Fibroblast of skin of scalp (primary cell): ENCODE results near the gene LYRM4.

ENCODE experiments used
- DNase-seq: peaks from one replicate; pipeline ENCODE4 v3.0.0-alpha.2; 2013

The LYRM4 gene

DNA sequence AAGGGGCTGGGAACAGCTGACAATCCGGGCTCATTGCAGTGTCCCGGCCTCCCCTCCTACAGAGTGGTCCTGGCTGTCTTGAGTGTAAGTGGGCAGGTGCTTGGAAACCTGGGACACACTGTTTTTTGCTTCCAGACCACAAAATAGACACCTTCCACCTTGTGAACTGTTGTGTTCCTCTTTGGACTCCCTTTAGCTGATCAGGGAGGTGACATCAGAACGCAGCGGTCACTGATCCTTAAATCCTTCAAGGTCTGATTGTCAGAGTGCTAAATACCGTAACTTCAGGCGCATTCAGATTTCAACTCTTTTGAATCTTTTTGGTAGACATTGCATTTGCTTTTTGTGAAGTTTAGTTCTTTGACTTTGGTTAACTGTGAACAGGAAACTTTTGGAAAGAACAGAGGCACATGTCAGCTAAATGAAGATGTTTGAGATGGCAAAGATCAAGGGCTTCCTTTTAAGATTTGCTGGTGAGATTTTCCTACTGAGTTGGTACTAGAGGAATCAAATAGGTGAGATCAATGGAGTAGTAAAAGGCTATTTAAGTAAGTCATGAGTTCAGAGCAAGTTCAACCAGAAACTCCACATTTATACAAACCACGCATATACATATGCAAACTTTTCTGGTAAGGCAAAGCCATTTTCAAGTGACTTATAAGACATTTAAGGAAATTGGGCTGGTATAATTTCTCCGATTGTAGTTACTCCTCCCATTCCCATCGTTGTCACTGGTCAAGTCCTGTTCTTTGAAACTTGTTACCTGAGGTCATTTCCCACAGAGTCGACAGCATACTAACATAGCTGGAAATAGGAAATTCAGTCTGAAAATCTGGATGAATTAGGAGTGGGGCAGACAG is 169.3 kb downstream of the LYRM4 start:
- no peak for DNase-seq

DNA sequence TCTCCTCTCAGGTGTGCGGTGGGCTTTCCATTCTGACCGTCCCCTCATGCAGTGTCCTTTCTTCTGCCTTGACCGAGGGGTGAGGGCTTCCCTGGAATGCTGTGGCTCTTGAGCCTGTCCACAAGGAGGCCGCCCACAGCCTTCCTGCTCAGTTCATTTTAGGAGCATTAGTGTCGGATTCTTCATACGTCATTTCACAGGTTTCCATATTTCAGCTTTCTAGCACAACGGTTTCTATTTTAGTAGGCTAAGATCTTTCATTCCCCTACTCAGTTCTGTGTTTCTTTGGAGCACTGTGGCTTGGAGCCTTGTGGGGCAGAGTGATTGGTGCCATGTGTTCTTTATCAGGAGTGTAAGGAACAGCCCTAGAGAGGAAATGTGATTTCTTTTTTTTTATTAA is 170.1 kb downstream of the LYRM4 start:
- DNase-seq, result no peak

DNA sequence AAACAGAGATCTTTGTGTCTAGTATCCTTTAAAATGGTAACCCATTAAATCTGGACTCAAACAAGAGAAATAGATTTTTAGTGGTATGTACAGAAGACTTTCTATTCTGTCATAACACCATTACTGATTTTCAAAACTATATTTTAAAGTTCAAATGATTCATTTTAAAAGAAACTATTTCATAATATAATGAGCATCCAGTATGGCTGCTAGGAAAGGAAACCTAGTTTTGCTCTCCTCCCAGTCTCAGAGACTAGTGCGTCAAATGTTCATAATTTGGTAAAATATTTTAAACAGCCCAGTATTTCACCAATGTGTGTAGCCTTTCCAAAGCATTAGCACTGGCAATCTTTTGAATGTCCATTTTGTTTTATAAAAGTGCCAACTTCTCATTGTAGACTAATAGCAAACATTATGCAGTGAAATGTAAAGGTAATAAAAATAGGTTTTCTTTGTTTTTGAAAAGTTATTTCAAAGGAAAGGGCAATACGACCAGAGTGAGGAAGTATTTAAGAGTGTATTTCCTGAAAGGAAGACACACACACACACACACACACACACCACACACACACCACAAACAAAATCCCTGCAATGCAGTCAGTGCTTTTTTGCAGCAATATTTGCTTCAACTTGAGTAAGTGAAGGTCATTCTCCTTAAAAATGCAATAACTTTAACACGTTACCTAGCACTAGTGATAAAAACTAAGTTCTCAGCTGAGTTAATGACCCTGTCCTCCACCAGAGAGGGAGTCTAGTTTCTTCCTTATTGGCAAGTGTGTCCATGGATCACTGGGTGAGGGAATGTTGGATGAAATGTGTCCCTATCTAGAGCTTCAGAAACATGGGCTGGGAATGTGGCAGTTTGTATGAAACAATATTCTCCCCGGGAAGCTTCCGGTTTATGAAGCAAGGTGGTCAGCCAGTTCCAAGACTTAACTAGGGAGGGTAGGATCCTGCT is 171.0 kb downstream of the LYRM4 start:
- DNase-seq, result no peak

DNA sequence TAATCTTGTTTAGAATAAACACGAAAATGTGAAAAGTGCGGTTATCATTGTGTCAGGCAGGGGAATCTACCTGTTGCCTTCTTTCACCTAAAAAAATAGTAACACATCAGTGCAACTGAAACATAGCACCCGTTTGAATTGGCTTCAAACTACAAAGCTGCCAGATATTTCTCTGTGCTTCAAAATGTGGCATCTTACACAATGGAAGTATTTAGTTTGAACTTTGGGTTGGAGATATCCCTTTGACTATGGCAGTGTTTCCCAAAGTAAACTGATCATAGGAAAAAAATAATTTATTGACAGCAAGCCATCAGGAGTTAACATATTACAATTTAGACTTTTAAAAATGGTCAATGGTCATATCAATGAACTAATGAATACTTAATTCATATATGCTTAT is 172.0 kb downstream of the LYRM4 start:
- no peak for DNase-seq

DNA sequence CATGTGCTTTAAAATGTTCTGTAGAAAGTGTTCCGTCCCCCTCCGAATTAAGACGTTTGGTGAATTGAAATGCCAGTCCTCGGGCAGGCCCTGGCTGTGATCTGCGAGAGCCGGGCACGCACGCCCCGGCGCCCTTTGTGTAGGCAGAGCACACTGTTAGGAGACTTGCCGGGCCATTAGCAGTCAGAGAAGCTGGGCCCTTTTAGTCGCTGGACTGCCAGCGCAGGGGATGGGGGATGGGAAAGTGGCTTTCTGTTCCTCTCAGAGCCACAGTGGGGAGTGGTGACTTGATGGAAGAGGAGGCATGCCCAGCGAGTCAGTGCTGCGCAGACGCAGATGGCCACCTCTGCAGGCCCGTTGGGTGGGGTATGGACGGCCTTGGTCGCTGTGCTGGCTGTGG is 173.4 kb downstream of the LYRM4 start:
- no peak for DNase-seq

DNA sequence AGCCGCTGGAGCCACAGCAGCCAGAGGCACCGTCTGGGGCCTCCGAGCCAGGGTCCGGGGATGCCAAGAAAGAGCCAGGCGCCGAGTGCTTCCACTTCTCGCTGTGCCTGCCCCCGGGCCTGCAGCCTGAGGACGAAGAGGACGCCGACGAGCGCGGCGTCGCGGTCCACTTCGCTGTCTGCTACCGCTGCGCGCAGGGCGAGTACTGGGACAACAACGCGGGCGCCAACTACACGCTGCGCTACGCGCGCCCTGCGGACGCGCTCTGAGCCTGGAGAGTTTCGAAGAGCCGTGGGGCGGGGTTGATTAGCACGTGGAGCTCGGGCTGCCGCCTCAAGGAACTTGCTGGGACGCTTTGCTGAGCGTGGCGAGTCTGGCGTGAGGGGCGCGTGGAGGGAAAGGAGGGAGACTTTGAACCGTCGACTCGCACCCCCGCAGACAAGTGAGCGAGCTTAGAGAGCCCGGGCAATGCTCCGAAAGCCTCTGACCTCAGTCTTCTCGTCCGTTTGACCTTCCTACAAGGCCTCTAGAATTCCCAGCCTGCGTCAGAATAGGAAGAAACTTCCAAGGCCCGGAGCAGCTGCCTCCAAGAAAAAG is 174.4 kb downstream of the LYRM4 start:
- DNase-seq, result no peak

DNA sequence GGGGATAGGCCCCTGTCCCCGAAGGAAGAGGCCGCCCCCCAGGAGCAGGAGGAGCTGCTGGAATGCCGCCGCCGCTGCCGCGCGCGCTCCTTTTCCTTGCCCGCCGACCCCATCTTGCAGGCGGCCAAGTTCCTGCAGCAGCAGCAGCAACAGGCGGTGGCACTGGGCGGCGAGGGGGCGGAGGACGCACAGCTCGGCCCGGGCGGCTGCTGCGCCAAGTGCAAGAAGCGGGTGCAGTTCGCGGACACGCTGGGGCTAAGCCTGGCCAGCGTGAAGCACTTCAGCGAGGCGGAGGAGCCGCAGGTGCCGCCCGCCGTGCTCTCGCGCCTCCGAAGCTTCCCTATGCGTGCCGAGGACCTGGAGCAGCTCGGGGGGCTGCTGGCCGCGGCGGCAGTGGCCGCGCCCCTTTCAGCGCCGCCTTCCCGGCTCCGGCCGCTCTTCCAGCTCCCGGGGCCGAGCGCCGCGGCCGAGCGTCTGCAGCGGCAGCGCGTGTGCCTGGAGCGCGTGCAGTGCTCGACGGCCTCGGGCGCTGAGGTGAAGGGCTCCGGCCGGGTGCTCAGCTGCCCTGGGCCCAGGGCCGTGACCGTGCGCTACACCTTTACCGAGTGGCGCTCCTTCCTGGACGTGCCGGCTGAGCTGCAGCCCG is 175.0 kb downstream of the LYRM4 start:
- peak; percentile 40 for DNase-seq

DNA sequence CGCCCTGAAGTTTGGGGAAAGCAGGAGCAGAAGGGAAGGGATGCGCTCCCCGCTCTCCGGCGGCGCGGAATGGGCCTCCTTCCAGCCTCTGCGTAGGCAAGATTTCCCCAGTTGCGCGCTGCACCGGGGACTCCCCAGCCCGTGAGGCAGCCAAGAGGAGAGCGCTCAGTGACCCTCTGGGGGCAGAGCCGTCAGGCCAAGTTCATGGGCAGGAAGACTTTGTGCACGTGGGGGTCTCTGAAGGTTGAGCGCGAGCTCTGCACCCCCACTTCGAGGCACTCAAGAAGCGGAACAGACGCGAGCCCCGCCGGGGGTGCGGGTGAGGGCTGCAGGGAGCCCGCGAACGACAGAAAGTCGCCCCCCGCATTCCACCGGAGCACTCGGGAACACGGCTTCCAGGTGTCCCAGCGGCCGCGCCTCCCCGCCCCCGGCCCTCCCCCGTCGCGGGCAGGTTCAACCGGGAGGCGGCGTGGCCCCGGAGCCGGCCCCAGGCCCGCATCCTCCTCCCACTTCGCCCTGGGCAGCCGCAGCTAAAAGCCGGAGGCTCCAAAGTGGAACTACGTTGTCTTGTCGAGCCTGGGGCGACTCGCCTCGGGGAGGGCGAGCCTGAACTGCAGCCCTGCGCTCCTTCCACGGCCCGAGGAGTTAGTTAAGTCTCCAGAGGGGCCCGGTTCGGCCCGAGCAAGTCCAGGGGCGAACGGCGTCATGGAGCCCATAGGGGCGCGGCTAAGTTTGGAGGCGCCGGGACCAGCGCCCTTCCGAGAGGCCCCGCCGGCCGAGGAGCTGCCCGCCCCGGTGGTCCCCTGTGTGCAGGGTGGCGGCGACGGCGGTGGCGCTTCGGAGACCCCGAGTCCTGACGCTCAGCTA is 175.7 kb downstream of the LYRM4 start, which contains the start of gene PPP1R3G:
PPP1R3G (plus strand) TSS at position 561 of the 867 bp plus-strand sequence; CDS start at position 706, 145 bp downstream.
- DNase-seq, result peak; percentile 62

DNA sequence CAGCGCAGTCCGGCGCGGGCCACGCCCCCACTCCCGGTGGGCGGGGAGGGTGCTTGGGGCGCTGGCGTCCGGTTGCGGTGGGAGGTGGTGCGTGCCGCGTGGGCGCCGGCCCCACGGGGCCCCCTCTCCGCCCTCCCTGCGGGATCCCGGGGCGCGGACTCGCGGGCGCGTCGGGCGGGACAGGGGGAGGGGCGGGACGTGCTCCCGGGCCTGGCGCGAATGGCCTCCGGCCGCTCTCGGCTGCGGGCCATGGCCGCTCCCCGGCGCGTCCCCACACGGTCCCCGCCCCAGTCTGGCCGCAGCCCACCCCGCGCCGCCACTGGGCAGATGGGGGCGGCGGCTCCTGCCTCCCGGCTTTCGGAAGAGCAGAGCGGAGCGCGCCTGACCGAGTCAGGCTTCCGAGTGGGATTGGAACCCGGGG is 176.4 kb downstream of the LYRM4 start:
- DNase-seq, result peak; percentile 29

DNA sequence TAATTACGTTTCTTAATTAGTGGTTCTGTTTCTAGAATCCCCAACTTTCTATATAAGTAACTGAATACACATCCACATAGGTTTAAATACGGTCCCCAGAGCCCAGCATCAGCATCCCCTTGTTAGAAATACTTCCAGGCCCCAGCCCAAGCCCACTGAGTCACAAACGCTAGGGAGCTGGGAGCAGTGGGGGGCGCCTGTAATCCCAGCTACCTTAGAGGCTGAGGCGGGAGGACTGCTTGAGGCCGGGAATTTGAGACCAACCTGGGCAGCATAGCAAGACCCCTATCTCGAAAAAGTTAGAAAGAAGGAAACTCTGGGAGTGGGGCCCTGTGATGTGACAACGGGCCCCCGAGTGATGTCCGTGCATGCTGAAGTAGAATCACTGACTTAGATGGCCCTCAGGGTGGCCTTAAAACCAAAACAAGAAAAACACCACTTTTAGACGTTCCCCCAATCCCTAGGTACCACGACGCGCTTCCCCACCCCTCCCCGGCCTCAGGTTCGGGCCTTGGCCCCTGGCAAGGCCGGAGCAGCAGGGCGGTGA is 176.9 kb downstream of the LYRM4 start:
- no peak for DNase-seq

DNA sequence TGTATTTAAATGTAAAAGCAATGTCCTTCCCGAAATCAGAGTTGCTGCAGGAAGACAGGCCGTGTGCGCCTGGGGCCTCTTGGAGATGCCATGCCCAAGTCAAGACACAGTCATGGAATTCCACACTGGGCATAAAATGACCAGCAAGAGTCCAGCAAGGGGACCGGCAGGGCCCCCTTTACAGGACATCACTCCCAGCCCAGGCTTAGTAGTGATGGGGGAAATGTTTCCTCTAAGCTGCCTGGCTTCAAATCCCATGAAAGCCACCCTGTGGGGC is 177.5 kb downstream of the LYRM4 start:
- DNase-seq, result no peak

DNA sequence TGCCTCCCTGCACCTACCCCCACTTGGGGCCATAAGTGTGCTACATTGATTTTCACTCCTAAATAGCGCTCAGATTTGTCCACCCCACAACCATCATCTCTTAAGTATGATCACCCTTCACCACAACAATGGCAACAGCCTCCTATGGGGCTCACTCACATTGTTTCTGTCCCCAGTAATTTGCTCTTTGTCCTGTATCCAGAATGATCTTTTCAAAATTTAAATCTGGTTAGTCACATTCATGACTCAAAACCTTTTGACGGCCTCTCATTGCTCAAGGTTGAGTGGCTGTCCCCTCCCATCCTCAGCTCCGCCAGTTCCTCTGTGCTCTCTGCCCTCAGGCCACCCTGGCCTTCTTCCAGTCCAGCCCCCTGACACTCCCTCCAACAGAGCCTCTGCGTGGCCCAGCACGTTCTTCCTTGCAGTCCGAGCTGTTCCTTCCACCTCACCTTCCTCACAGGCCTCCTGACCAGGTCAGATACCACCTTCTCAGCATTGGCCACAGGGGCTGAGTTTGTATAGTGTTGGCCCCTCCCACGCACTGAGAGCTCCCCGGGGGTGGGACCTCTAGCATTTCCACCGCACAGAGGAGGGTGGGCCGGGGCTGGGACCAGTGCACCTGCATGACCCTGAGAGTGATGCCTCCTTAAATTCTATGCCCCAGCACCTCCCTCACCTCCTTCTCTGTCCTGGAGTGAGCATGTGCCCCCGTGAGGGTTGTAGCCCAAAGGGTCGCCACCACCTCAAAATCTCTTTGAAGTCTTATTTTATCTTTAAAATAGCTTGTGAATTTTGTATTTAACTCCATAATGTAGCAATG is 178.1 kb downstream of the LYRM4 start:
- peak; percentile 84 for DNase-seq

DNA sequence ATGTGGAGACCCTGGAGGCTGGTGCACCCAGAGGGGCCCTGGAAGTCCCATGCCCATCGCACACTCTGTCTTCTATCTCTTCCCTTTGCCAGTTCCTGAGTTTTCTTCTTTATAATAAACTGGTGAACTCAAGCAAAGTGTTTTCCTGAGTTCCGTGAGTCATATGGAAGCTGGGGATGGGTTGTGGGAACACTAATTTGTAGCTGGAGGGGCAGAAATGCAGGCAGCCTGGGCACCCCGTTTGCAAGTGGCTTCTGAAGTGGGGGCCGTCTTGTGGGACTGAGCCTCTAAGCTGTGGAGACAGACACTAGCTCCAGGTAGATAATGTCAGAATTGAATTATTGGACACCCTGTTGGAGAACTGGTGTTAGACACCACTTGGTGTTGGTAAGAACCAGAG is 178.8 kb downstream of the LYRM4 start:
- no peak for DNase-seq

DNA sequence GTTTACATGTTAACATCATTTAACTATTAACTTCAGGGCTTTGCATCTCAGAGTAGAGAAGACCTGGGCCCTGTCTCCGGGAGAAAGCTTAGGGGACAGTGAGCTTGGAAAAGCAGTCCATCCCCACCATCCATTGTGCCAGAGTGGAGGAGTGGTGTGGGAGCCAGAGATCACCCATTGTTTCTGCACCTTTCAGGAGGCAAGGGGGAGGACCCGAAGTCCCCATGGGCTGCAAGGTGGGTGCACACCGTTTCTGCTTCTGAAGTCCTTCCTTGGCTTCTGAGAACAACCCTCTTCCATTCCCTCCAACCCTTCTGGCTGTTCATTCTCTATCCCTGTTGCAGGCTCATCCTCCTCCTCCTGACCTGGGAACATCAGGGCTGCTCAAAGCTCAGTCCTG is 179.6 kb downstream of the LYRM4 start:
- no peak for DNase-seq

DNA sequence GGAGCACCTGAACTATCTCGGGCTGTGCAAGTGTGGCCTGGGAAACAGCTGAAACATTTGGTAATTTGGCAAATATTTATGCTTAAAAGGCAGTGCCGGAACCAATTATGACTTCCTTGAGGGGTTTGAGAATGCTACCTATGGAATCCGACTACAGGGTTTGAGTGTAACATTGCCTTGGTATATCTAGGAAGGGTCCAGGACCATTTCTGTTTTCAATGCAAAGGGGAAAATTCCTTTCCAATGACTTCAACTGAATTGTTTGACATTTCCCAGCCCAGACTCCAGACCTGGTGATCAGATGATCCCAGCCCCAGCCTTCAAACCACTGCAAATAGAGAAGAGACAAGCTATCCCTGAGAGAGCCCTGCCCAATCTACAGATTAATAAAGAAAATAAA is 180.2 kb downstream of the LYRM4 start:
- no peak for DNase-seq

DNA sequence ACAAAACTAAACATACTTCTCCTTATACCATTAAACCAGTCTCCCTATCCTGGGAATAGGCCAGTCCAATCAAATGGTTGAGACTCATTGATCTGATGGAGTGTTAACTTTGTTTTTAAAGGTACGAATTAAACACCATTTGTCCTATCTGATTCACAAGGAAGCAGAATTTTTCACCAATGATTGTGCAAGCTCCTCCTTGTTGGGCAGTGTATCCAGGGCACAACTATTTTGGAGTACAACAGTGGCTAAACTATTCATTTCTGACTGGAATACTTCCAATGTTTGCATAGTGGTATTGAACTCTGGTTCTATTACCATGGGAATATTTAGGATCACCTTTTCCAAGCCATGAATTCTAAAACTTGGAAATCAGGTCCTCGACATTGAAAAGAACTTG is 181.1 kb downstream of the LYRM4 start:
- DNase-seq, result no peak

DNA sequence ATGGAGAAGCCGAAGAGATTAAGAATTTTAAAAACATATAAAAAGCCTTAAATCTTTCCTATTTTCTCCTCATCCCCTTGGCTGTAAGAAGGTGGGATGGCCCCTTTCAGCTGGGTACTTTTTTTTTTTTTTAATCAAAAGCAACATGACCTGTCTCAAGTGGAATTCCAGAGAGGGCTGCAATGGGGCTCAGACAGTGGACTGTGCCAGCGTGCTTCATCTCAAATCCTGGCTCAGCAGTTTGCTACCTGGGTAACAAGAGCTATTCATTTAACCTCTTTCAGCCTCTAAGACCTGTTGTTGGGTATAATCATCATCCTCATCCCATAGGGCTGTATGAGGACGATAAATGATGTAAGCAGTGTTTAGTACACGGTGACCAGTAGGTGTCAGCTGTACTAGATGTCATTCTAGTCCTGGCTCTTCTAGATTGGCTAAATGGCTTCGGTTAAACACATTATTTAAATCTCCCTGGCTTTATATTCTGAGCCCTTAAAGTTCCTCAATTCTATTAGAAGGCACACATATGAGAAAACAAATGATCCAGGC is 182.6 kb downstream of the LYRM4 start:
- no peak for DNase-seq

DNA sequence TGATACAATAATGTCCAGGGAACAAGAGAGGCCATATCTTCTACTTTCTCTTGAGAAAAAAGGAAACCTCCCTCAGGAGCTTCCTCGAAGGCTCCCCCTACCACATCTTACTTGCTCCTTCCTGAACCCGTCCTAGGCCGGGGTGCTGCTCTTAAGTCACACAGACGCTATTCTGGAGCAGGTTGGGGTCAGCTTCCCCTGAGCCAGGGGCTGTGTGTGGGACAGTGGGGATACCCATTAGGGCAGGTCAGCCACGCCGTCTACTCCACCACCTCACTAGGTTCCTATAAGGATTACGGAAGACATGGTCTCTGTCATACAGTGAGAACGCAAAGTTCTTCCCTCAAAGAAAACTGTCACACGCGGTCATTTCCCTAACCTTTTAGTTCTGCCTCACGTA is 183.8 kb downstream of the LYRM4 start:
- no peak for DNase-seq

DNA sequence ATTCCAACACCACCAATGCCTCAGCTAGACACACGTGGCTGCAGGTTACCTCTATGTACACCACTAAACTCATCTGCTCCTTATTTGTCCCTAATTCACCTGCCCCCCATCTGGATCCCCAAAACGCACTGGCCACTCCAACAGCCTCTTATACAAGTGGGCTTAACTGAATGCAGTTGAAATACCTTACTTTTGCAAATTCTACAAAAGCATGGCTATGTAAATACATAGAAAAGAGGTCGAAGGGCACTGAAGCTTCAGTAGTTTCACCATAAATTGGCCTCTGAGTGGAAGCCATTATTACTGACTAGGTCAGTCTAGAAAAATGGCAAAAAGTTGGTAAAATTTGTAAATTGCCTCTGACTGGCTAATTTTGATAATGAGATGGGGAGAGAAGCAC is 186.8 kb downstream of the LYRM4 start:
- no peak for DNase-seq

DNA sequence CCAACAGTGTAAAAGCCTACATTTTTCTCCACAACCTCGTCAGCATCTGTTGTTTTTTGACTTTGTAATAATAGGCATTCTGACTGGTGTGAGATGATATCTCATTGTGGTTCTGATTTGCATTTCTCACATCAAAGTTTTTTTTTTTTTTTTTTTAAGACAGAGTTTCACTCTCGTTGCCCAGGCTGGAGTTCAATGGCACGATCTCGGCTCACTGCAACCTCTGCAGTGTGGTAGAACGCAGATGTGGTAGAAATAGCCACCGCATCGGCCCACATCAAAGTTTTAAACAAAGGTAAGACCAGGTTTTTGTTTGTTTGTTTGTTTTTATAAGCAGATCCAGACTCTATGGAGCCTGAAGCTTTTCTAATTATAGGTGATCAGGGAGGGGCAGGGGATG is 188.3 kb downstream of the LYRM4 start:
- no peak for DNase-seq
